Fibroblast of lung (primary cell): ENCODE data around the gene TCF12.

ENCODE experiments used
- EZH2 ChIP-seq: IDR thresholded peaks from 2 replicates; pipeline ENCODE4 v1.5.1; 2012; ENCODE audit warnings: low read length, control low read depth, mild to moderate bottlenecking; ENCODE audit errors: missing control alignments
- TF ChIP-seq, protein P1 (sequence below), 2 donors: IDR thresholded peaks in 1 of 2; conservative IDR thresholded peaks in 1 of 2; 1 replicate in 1 of 2; 2 replicates in 1 of 2; pipeline ENCODE4 v1.5.1; 2011 to 2012; ENCODE audit warnings: low read length in 2 of 2, control low read depth in 1 of 2, inconsistent platforms in 1 of 2, low read depth in 1 of 2, mild to moderate bottlenecking in 1 of 2

GRCh38 chr15:57019496-57020160, 101.2 kb downstream of the TCF12 start:
- TF ChIP-seq, protein P1, sequence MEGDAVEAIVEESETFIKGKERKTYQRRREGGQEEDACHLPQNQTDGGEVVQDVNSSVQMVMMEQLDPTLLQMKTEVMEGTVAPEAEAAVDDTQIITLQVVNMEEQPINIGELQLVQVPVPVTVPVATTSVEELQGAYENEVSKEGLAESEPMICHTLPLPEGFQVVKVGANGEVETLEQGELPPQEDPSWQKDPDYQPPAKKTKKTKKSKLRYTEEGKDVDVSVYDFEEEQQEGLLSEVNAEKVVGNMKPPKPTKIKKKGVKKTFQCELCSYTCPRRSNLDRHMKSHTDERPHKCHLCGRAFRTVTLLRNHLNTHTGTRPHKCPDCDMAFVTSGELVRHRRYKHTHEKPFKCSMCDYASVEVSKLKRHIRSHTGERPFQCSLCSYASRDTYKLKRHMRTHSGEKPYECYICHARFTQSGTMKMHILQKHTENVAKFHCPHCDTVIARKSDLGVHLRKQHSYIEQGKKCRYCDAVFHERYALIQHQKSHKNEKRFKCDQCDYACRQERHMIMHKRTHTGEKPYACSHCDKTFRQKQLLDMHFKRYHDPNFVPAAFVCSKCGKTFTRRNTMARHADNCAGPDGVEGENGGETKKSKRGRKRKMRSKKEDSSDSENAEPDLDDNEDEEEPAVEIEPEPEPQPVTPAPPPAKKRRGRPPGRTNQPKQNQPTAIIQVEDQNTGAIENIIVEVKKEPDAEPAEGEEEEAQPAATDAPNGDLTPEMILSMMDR (conservative IDR thresholded peaks at IDR 0.05 in 1 of 2, IDR thresholded peaks at IDR 0.05 in 1 of 2; ENCODE audit: low read depth in 1 of 2, low read length in 2 of 2), result no peak
- TF ChIP-seq EZH2, result no peak
